PFSK-1 (cell line): ENCODE measurements around the gene FNBP1.

Source experiments
- FOXP2 ChIP-seq: optimal IDR thresholded peaks from 2 replicates; pipeline ENCODE3; 2011; ENCODE audit warnings: borderline replicate concordance, control low read depth, inconsistent platforms; ENCODE audit not compliant: insufficient read depth; ENCODE audit errors: extremely low read length, extremely low read depth
- POLR2AphosphoS5 ChIP-seq: IDR thresholded peaks from 2 replicates; pipeline ENCODE4 v1.6.1; 2012; ENCODE audit warnings: low read depth, mild to moderate bottlenecking, control low read depth, low read length, moderate library complexity
- REST ChIP-seq, 2 experiments: IDR thresholded peaks; 2 replicates each; pipeline versions ENCODE4 v1.6.1 to v1.8.0; 2011 to 2012; ENCODE audit warnings: low read depth in 2 of 2, low read length in 2 of 2, control low read depth in 1 of 2, inconsistent platforms in 1 of 2, mild to moderate bottlenecking in 1 of 2, moderate library complexity in 1 of 2; ENCODE audit not compliant: insufficient read depth in 1 of 2
- SIN3A ChIP-seq: IDR thresholded peaks from 2 replicates; pipeline ENCODE4 v1.6.1; 2012; ENCODE audit warnings: mild to moderate bottlenecking, low read length, moderate library complexity, borderline replicate concordance; ENCODE audit not compliant: insufficient read depth
- TAF1 ChIP-seq: IDR thresholded peaks from 2 replicates; pipeline ENCODE4 v1.6.1; 2012; ENCODE audit warnings: low read length, control low read depth, borderline replicate concordance; ENCODE audit not compliant: insufficient read depth

FNBP1 gene

GRCh38 chr9:129964901-129965734 is 77.9 kb downstream of the FNBP1 start:
- TF ChIP-seq FOXP2 = no peak
- no peak for TF ChIP-seq SIN3A
- no peak for TF ChIP-seq POLR2AphosphoS5
- no peak for TF ChIP-seq TAF1
- TF ChIP-seq REST (IDR thresholded peaks at IDR 0.05; ENCODE audit: insufficient read depth in 1 of 2, low read depth in 2 of 2, low read length in 2 of 2) = no peak

GRCh38 chr9:129962889-129963703 is 79.9 kb downstream of the FNBP1 start:
- TF ChIP-seq SIN3A (no peak), FOXP2 (no peak), TAF1 (no peak), REST (IDR thresholded peaks at IDR 0.05; ENCODE audit: insufficient read depth in 1 of 2, low read depth in 2 of 2, low read length in 2 of 2) (no peak), POLR2AphosphoS5 (no peak; the same call in 1 of the 2 replicates)

- no peak for TF ChIP-seq POLR2AphosphoS5
- TF ChIP-seq REST (IDR thresholded peaks at IDR 0.05; ENCODE audit: insufficient read depth in 1 of 2, low read depth in 2 of 2, low read length in 2 of 2) = no peak
- TF ChIP-seq TAF1 = no peak
- TF ChIP-seq SIN3A = no peak
- no peak for TF ChIP-seq FOXP2
Observed at GRCh38 chr9:129962451-129962864, 80.5 kb downstream of the FNBP1 start.

GRCh38 chr9:129958796-129959195 is 84.2 kb downstream of the FNBP1 start:
- TF ChIP-seq FOXP2 = no peak
- TF ChIP-seq REST (IDR thresholded peaks at IDR 0.05; ENCODE audit: insufficient read depth in 1 of 2, low read depth in 2 of 2, low read length in 2 of 2) = no peak
- TF ChIP-seq SIN3A = no peak
- no peak for TF ChIP-seq TAF1
- TF ChIP-seq POLR2AphosphoS5 = no peak
